ENCODE results near the gene ZDHHC19.
"Not testable (repeated sequence)": the region's sequence is repeated elsewhere in the genome, so short reads cannot be mapped to it uniquely, and the experiment has no call there.

Gene ZDHHC19

GRCh38 chr3:196217307-196218154 lies 6.3 kb upstream of the ZDHHC19 start:
- H3K4me3 ChIP-seq (replicated peaks; ENCODE audit: low read depth, low read length) = no peak overlapping the region
- TF ChIP-seq CTCF (IDR thresholded peaks at IDR 0.05; ENCODE audit: low read depth, low read length, missing control alignments) = no peak

GRCh38 chr3:196216681-196217211 lies 5.5 kb upstream of the ZDHHC19 start:
- no peak overlapping the region for H3K4me3 ChIP-seq (replicated peaks; ENCODE audit: low read depth, low read length)
- no peak for TF ChIP-seq CTCF (IDR thresholded peaks at IDR 0.05; ENCODE audit: low read depth, low read length, missing control alignments)
- no peak for DNase-seq (ENCODE audit: extremely low read depth, low read depth)

More at GRCh38 chr3:196217307-196218154, 6.3 kb upstream of the ZDHHC19 start:
- no peak for DNase-seq (ENCODE audit: extremely low read depth, low read depth)

GRCh38 chr3:196216089-196216564 lies 4.9 kb upstream of the ZDHHC19 start, which contains the start of gene SLC51A:
SLC51A (plus strand) TSS chr3:196216534; CDS start chr3:196216713, 179 bp downstream.
- no peak for DNase-seq (ENCODE audit: extremely low read depth, low read depth)
- TF ChIP-seq CTCF (IDR thresholded peaks at IDR 0.05; ENCODE audit: low read depth, low read length, missing control alignments) = no peak
- no peak within 1 kb of the TSS for H3K4me3 ChIP-seq (replicated peaks; ENCODE audit: low read depth, low read length)

- no peak for TF ChIP-seq CTCF (IDR thresholded peaks at IDR 0.05; ENCODE audit: low read depth, low read length, missing control alignments)
- no peak overlapping the region for H3K4me3 ChIP-seq (replicated peaks; ENCODE audit: low read depth, low read length)
- no peak for DNase-seq (ENCODE audit: extremely low read depth, low read depth)
Observed at GRCh38 chr3:196215493-196216020, 4.4 kb upstream of the ZDHHC19 start.

- TF ChIP-seq CTCF (IDR thresholded peaks at IDR 0.05; ENCODE audit: low read depth, low read length, missing control alignments) = no peak
- no peak overlapping the region for H3K4me3 ChIP-seq (replicated peaks; ENCODE audit: low read depth, low read length)
- DNase-seq (ENCODE audit: extremely low read depth, low read depth) = no peak
Observed at GRCh38 chr3:196214783-196215441, 3.7 kb upstream of the ZDHHC19 start.

GRCh38 chr3:196209944-196210672 lies 1.1 kb downstream of the ZDHHC19 start:
- H3K4me3 ChIP-seq (replicated peaks; ENCODE audit: low read depth, low read length); DNase-seq (ENCODE audit: extremely low read depth, low read depth): not testable (repeated sequence)

Data from HFF-Myc (cell line).